Neural crest cell (in vitro differentiated cells): Measurements from ENCODE around the gene KBTBD2. TPM values are rescaled to one million over a fixed set of nuclear protein-coding genes. Genes with fewer than 3 reads are reported as not detected.
"Not testable (repeated sequence)": the region's sequence is repeated elsewhere in the genome, so short reads cannot be mapped to it uniquely, and the experiment has no call there.

Experiments used
- DNase-seq: peaks from one replicate; pipeline ENCODE4 v3.0.0; 2021; ENCODE audit warnings: low read depth, mixed read lengths, low spot score
- H3K27ac Mint-ChIP-seq: one replicate; pipeline ENCODE4 v1.8.0; 2021; ENCODE audit warnings: mild to moderate bottlenecking, mixed read lengths; ENCODE audit not compliant: unreplicated experiment
- H3K27me3 Mint-ChIP-seq: 2 replicates; pipeline ENCODE4 v1.8.0; 2021; ENCODE audit warnings: low read depth, mild to moderate bottlenecking, mixed read lengths
- H3K36me3 Mint-ChIP-seq: 2 replicates; pipeline ENCODE4 v1.8.0; 2021; ENCODE audit warnings: low read depth, mild to moderate bottlenecking, mixed read lengths
- H3K4me1 Mint-ChIP-seq: 2 replicates; pipeline ENCODE4 v1.8.0; 2021; ENCODE audit warnings: mixed read lengths
- H3K4me3 Mint-ChIP-seq: one replicate; pipeline ENCODE4 v1.8.0; 2021; ENCODE audit warnings: mild to moderate bottlenecking, mixed read lengths
- H3K9me3 Mint-ChIP-seq: 2 replicates; pipeline ENCODE4 v1.8.0; 2021; ENCODE audit warnings: mixed read lengths
- CTCF ChIP-seq: fragments of 200-600 bp; sonication (generic); conservative IDR thresholded peaks from 2 replicates; pipeline ENCODE4 v1.5.0; 2021; ENCODE audit warnings: antibody characterized with exemption, mild to moderate bottlenecking
- total RNA-seq: library from RNA; stranded (reverse); gene quantifications from 2 replicates; pipeline ENCODE4 v1.2.1, GENCODE V29; 2021

KBTBD2 gene
- total RNA-seq, 1 donor from 2014 or later, result 40.9 TPM

DNA sequence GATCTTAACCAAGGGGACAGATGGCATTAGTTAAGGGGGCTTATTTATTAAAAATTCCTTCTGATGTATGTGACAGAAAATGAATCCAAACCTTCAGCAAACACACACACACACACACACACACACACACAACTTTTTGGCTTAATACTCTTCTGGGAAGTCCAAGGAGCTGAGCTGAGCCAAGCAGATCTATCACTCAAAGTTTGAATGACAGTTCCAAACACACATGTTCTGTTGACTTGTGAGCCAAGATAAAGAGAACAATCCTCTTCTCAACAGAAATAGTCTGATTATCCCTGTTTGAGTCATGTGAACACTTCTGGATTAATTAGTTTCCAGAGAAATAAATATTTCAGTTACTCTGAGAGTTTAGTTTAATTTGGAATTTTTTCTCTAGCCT is 31.5 kb downstream of the KBTBD2 start:
- no peaks in the 10 kb centered on the region for H3K27me3 Mint-ChIP-seq
- peaks cover 13% of the 10 kb centered on the region for H3K4me1 Mint-ChIP-seq
- H3K27ac Mint-ChIP-seq, result no peak overlapping the region
- H3K9me3 Mint-ChIP-seq, result peaks cover 3% of the 10 kb centered on the region
- no peak overlapping the region for H3K4me3 Mint-ChIP-seq
- TF ChIP-seq CTCF, result no peak
- peaks cover 8% of the 10 kb centered on the region for H3K36me3 Mint-ChIP-seq
- no peak for DNase-seq

GRCh38 chr7:32858648-32859047 is 32.9 kb downstream of the KBTBD2 start:
- Mint-ChIP-seq H3K9me3 (no peaks in the 10 kb centered on the region), H3K27ac (peak overlapping the region; percentile 7), H3K4me1 (peaks cover 19% of the 10 kb centered on the region), H3K27me3 (no peaks in the 10 kb centered on the region), H3K4me3 (no peak overlapping the region), H3K36me3 (peaks cover 5% of the 10 kb centered on the region)
- no peak for DNase-seq
- TF ChIP-seq CTCF, result no peak

DNA sequence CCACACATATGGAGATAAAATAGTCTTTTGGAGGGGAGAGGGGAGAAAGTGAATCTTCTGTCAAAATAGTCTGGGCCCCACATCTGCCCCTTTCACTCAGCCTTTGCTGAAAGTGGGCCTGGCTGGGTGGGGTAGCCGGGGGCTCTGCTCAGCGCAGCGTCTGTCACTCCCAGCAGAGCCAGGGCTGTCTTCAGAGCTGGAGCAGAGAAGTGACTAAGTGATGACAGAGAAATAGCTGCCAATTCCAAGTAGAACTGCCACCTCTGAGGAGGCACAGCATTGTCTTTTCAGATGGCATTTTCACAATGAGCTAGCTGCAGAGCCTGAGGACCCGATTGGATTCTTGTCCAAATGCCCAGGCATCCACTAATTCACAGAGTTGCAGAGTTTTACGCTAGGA is 34.5 kb downstream of the KBTBD2 start:
- H3K4me1 Mint-ChIP-seq, result peaks cover 19% of the 10 kb centered on the region
- H3K36me3 Mint-ChIP-seq, DNase-seq, H3K27ac Mint-ChIP-seq, H3K9me3 Mint-ChIP-seq, H3K4me3 Mint-ChIP-seq, H3K27me3 Mint-ChIP-seq: not testable (repeated sequence)

- not testable (repeated sequence) for H3K4me3 Mint-ChIP-seq, H3K9me3 Mint-ChIP-seq, H3K27me3 Mint-ChIP-seq, DNase-seq, H3K27ac Mint-ChIP-seq, H3K36me3 Mint-ChIP-seq
- H3K4me1 Mint-ChIP-seq, result peaks cover 19% of the 10 kb centered on the region
Measured at GRCh38 chr7:32855837-32856775, 35.5 kb downstream of the KBTBD2 start.

GRCh38 chr7:32850654-32851053 is 40.9 kb downstream of the KBTBD2 start:
- peaks cover 22% of the 10 kb centered on the region for H3K4me1 Mint-ChIP-seq
- DNase-seq, H3K27ac Mint-ChIP-seq, H3K27me3 Mint-ChIP-seq, H3K4me3 Mint-ChIP-seq, H3K9me3 Mint-ChIP-seq, H3K36me3 Mint-ChIP-seq: not testable (repeated sequence)

GRCh38 chr7:32848655-32849054 is 42.9 kb downstream of the KBTBD2 start:
- not testable (repeated sequence) for H3K4me3 Mint-ChIP-seq, H3K9me3 Mint-ChIP-seq, H3K36me3 Mint-ChIP-seq, H3K27me3 Mint-ChIP-seq, DNase-seq
- H3K27ac Mint-ChIP-seq, result peak overlapping the region; percentile 15
- peaks cover 13% of the 10 kb centered on the region for H3K4me1 Mint-ChIP-seq

DNA sequence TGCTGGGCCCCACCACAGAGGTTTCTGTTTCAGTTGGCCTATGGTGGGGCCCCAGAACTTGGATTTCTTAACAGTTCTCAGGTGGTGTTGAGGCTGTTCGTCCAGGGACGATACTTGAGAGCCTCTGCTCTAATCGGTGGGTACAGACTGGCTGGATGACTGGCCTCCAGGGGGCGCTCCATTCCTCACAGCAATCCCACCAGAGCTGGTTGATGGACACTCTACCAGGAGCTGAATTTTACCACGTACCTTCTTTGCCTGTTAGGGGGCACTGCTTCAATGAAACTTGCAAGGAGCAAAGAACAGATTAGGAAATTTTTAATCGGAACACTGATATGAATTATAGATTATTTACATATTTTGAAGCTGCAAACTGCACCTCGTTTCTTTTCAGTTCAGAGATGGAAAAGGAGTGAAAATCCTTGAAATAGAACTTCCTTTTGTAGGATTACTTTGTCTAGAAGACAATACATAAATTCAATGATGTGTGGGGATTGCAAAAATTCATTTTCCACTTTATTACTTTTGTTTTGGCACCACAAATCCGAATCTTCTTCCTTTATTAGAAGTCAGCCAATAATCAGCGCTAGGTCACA is 44.8 kb downstream of the KBTBD2 start:
- Mint-ChIP-seq H3K27me3 (no peaks in the 10 kb centered on the region), H3K36me3 (peaks cover 7% of the 10 kb centered on the region), H3K4me1 (peaks cover 13% of the 10 kb centered on the region), H3K4me3 (no peak overlapping the region), H3K9me3 (peaks cover 2% of the 10 kb centered on the region), H3K27ac (no peak overlapping the region)
- peak; percentile 82 for TF ChIP-seq CTCF
- DNase-seq, result peak; percentile 73

- not testable (repeated sequence) for H3K27me3 Mint-ChIP-seq, H3K9me3 Mint-ChIP-seq, DNase-seq, H3K27ac Mint-ChIP-seq, H3K4me3 Mint-ChIP-seq, H3K36me3 Mint-ChIP-seq
- peaks cover 13% of the 10 kb centered on the region for H3K4me1 Mint-ChIP-seq
Measured at GRCh38 chr7:32844748-32845147, 46.8 kb downstream of the KBTBD2 start.

- not testable (repeated sequence) for H3K36me3 Mint-ChIP-seq, H3K9me3 Mint-ChIP-seq, H3K27ac Mint-ChIP-seq, DNase-seq, H3K27me3 Mint-ChIP-seq, H3K4me3 Mint-ChIP-seq
- peaks cover 12% of the 10 kb centered on the region for H3K4me1 Mint-ChIP-seq
Measured at GRCh38 chr7:32843763-32844162, 47.8 kb downstream of the KBTBD2 start.

GRCh38 chr7:32839846-32840245 is 51.7 kb downstream of the KBTBD2 start:
- not testable (repeated sequence) for H3K27ac Mint-ChIP-seq, H3K9me3 Mint-ChIP-seq, H3K27me3 Mint-ChIP-seq, DNase-seq, H3K4me3 Mint-ChIP-seq, H3K4me1 Mint-ChIP-seq, H3K36me3 Mint-ChIP-seq
